ENCODE data around the gene TAS2R14.

Gene TAS2R14

GRCh38 chr12:10965476-10965875 lies 26.4 kb upstream of the TAS2R14 start:
- no peak for DNase-seq (ENCODE audit: low read depth)
- no peak for TF ChIP-seq CTCF (IDR thresholded peaks at IDR 0.05; ENCODE audit: insufficient read depth, low read depth, low read length, missing control alignments)
- H3K4me3 ChIP-seq (ENCODE audit: low read length) = no peak overlapping the region

GRCh38 chr12:10960211-10960610 lies 21.1 kb upstream of the TAS2R14 start:
- DNase-seq (ENCODE audit: low read depth) = no peak
- H3K4me3 ChIP-seq (ENCODE audit: low read length) = no peak overlapping the region
- no peak for TF ChIP-seq CTCF (IDR thresholded peaks at IDR 0.05; ENCODE audit: insufficient read depth, low read depth, low read length, missing control alignments)

- TF ChIP-seq CTCF (IDR thresholded peaks at IDR 0.05; ENCODE audit: insufficient read depth, low read depth, low read length, missing control alignments) = no peak
- no peak overlapping the region for H3K4me3 ChIP-seq (ENCODE audit: low read length)
- DNase-seq (ENCODE audit: low read depth) = peak; percentile 7
Measured at GRCh38 chr12:10959804-10960203, 20.7 kb upstream of the TAS2R14 start.

GRCh38 chr12:10957741-10958140 lies 18.7 kb upstream of the TAS2R14 start:
- no peak for TF ChIP-seq CTCF (IDR thresholded peaks at IDR 0.05; ENCODE audit: insufficient read depth, low read depth, low read length, missing control alignments)
- no peak overlapping the region for H3K4me3 ChIP-seq (ENCODE audit: low read length)
- DNase-seq (ENCODE audit: low read depth) = no peak

- H3K4me3 ChIP-seq (ENCODE audit: low read length) = no peak overlapping the region
- TF ChIP-seq CTCF (IDR thresholded peaks at IDR 0.05; ENCODE audit: insufficient read depth, low read depth, low read length, missing control alignments) = no peak
- DNase-seq (ENCODE audit: low read depth) = no peak
Measured at GRCh38 chr12:10956085-10956484, 17.0 kb upstream of the TAS2R14 start.

GRCh38 chr12:10952645-10953044 lies 13.6 kb upstream of the TAS2R14 start:
- no peak for DNase-seq (ENCODE audit: low read depth)
- H3K4me3 ChIP-seq (ENCODE audit: low read length) = no peak overlapping the region
- no peak for TF ChIP-seq CTCF (IDR thresholded peaks at IDR 0.05; ENCODE audit: insufficient read depth, low read depth, low read length, missing control alignments)

GRCh38 chr12:10943167-10943566 lies 4.1 kb upstream of the TAS2R14 start:
- H3K4me3 ChIP-seq (ENCODE audit: low read length) = no peak overlapping the region
- DNase-seq (ENCODE audit: low read depth) = no peak
- TF ChIP-seq CTCF (IDR thresholded peaks at IDR 0.05; ENCODE audit: insufficient read depth, low read depth, low read length, missing control alignments) = no peak
